Astrocyte of the spinal cord (primary cell): ENCODE data around the gene SLC26A5.
A peak's percentile ranks its signal among the peaks of the same experiment; 100 is the strongest.

Experiments
- DNase-seq: peaks from one replicate; pipeline ENCODE4 v3.0.0; 2011; ENCODE audit warnings: low read depth, low spot score
- H3K4me3 ChIP-seq: 2 replicates; pipeline ENCODE4 v1.5.1; 2011; ENCODE audit warnings: low read depth, mild to moderate bottlenecking, low read length, moderate library complexity
- CTCF ChIP-seq: IDR thresholded peaks from 2 replicates; pipeline ENCODE4 v1.5.1; 2012; ENCODE audit warnings: low read depth, mild to moderate bottlenecking, low read length, inconsistent platforms
- in situ Hi-C: cut with HindIII; loops from 2 replicates; pipeline ENCODE4 v1.10.0; 2017; ENCODE audit warnings: low sequenced_read_pairs

The SLC26A5 gene

GRCh38 chr7:103348959-103349358, 97.0 kb downstream of the SLC26A5 start:
- no peak for TF ChIP-seq CTCF
- no peak for DNase-seq
- in situ Hi-C loops: no loop called here
- peak overlapping the region; percentile 74 for H3K4me3 ChIP-seq

- TF ChIP-seq CTCF: no peak
- H3K4me3 ChIP-seq: peak overlapping the region; percentile 74
- in situ Hi-C loops: no loop called here
- no peak for DNase-seq
Observed at GRCh38 chr7:103348452-103348851, 97.6 kb downstream of the SLC26A5 start.

GRCh38 chr7:103347507-103348267, 98.3 kb downstream of the SLC26A5 start, which contains the start of gene PSMC2:
PSMC2 (plus strand) TSS chr7:103347643; CDS start chr7:103347712, 69 bp downstream.
- in situ Hi-C loops: no loop called here
- peak within 1 kb of the TSS; percentile 74 for H3K4me3 ChIP-seq
- TF ChIP-seq CTCF: no peak
- DNase-seq: peak; percentile 93

GRCh38 chr7:103346396-103346795, 99.6 kb downstream of the SLC26A5 start:
- in situ Hi-C loops: no loop called here
- DNase-seq: no peak
- H3K4me3 ChIP-seq: no peak overlapping the region
- no peak for TF ChIP-seq CTCF

GRCh38 chr7:103344453-103345149, 101.4 kb downstream of the SLC26A5 start, which contains the start of gene DNAJC2:
DNAJC2 (minus strand) TSS chr7:103344767; CDS start chr7:103344622, 145 bp downstream.
- TF ChIP-seq CTCF: no peak
- in situ Hi-C loops: no loop called here
- H3K4me3 ChIP-seq: peak within 1 kb of the TSS; percentile 73
- DNase-seq: peak; percentile 93

- no peak for TF ChIP-seq CTCF
- peak overlapping the region; percentile 73 for H3K4me3 ChIP-seq
- in situ Hi-C loops: no loop called here
- peak; percentile 30 for DNase-seq
Observed at GRCh38 chr7:103343758-103344452, 102.1 kb downstream of the SLC26A5 start.
